ENCODE measurements around the gene ZNFX1. TPM values are rescaled to one million over a fixed set of nuclear protein-coding genes. Genes with fewer than 3 reads are reported as not detected.
"Not testable (repeated sequence)": the region's sequence is repeated elsewhere in the genome, so short reads cannot be mapped to it uniquely, and the experiment has no call there.

Gene ZNFX1
- total and polyA plus RNA-seq, 9 of the 15 experiments (the other 6 are each of a cell fraction or from before 2014, with no cell fraction given) = 3.8 to 13.8 (median 10.3) TPM

GRCh38 chr20:49218739-49219090 is 59.1 kb downstream of the ZNFX1 start:
- not testable (repeated sequence) for H3K4me3 ChIP-seq

More at GRCh38 chr20:49218739-49219090, 59.1 kb downstream of the ZNFX1 start:
- H3K9ac ChIP-seq (ENCODE audit: insufficient read depth in 1 of 2, low read depth in 2 of 2, low read length in 2 of 2) = peak overlapping the region; percentile 81 to 90; a peak in 3 of 4 replicates
- BruUV-seq (replicated peaks) = TSS peak; percentile 98
- not testable (repeated sequence) for FAIRE-seq; H3K9me1 ChIP-seq (ENCODE audit: control insufficient read depth, insufficient read depth, low read length); DNase-seq (ENCODE audit: extremely low read depth in 1 of 4, low spot score in 3 of 4); H3K9me3 ChIP-seq (replicated peaks; ENCODE audit: control insufficient read depth, insufficient read depth, low read depth, low read length); H4K20me1 ChIP-seq (replicated peaks; ENCODE audit: control insufficient read depth, insufficient read depth, low read length); H3K27me3 ChIP-seq (ENCODE audit: control insufficient read depth in 2 of 2, insufficient read depth in 2 of 2, low read length in 2 of 2)
- in situ Hi-C loops (cut with MboI) = loop anchor here (5.0 kb wide), 1 partner anchor 86 kb away; no protein-coding TSS in a partner anchor
- CTCF ChIA-PET (ENCODE audit: low intra/inter-chr PET ratio) = interaction anchor here (0.6 kb wide), 1 partner anchor 71 kb away, joined by 6 read pairs; no protein-coding TSS in a partner anchor
- TF ChIP-seq TEAD1 (CRISPR knock-in tag; IDR thresholded peaks at IDR 0.05) = peak in 1 of 2 experiments; percentile 5; a peak in 1 of 4 replicates
- TF ChIP-seq, protein P1, sequence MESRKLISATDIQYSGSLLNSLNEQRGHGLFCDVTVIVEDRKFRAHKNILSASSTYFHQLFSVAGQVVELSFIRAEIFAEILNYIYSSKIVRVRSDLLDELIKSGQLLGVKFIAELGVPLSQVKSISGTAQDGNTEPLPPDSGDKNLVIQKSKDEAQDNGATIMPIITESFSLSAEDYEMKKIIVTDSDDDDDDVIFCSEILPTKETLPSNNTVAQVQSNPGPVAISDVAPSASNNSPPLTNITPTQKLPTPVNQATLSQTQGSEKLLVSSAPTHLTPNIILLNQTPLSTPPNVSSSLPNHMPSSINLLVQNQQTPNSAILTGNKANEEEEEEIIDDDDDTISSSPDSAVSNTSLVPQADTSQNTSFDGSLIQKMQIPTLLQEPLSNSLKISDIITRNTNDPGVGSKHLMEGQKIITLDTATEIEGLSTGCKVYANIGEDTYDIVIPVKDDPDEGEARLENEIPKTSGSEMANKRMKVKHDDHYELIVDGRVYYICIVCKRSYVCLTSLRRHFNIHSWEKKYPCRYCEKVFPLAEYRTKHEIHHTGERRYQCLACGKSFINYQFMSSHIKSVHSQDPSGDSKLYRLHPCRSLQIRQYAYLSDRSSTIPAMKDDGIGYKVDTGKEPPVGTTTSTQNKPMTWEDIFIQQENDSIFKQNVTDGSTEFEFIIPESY (CRISPR knock-in tag; IDR thresholded peaks at IDR 0.05) = peak; percentile 87
- 0 out of 4 replicates have a peak, but pooled peaks of 1 of the 2 experiments have one; percentile 5 for TF ChIP-seq ZNF639 (CRISPR knock-in tag; conservative IDR thresholded peaks at IDR 0.05 in 1 of 2, IDR thresholded peaks at IDR 0.05 in 1 of 2)
- 47% methylated on average over 10 of the region's 13 CpGs for WGBS (ENCODE audit: insufficient coverage, low coverage, missing lambda C conversion rate)
- POLR2A ChIA-PET = interaction anchor here (0.6 to 1.0 kb wide), 7 partner anchors 22 to 184 kb away, joined by 3 to 5 read pairs (median 3); no protein-coding TSS in a partner anchor
- peaks cover 27% of the 10 kb centered on the region; the same call in 2 of the 3 replicates for H3K36me3 ChIP-seq (ENCODE audit: control insufficient read depth, insufficient read depth, low read length)
- peak; percentile 8 for ATAC-seq
- peaks cover 22% of the 10 kb centered on the region for H3K79me2 ChIP-seq (ENCODE audit: control insufficient read depth, insufficient read depth, low read length)
- H3K27ac ChIP-seq (ENCODE audit: extremely low read depth, low read depth, low read length) = peak overlapping the region; percentile 58
- peaks cover 14 to 19% of the 10 kb centered on the region in 2 experiments; a peak in 4 of 5 replicates for H3K4me1 ChIP-seq (replicated peaks in 1 of 2; ENCODE audit: control insufficient read depth in 2 of 2, insufficient read depth in 2 of 2, low read length in 2 of 2)
- peak overlapping the region; percentile 61; the same call in 1 of the 2 replicates for H2AFZ ChIP-seq (ENCODE audit: low read depth, low read length)
- intact Hi-C loops (cut with micrococcal nuclease) = loop anchor here (5.0 kb wide), 1 partner anchor 36 kb away; no protein-coding TSS in a partner anchor
- H3K4me2 ChIP-seq (ENCODE audit: insufficient read depth, low read length) = 0 out of 2 replicates have a peak overlapping the region, but pooled peaks have one; percentile 13
